ENCODE data around the gene SFRP4. TPM values are rescaled to one million over a fixed set of nuclear protein-coding genes. Genes with fewer than 3 reads are reported as not detected.

Gene SFRP4
- polyA plus RNA-seq, 2 donors = 0.06 to 0.15 TPM

DNA sequence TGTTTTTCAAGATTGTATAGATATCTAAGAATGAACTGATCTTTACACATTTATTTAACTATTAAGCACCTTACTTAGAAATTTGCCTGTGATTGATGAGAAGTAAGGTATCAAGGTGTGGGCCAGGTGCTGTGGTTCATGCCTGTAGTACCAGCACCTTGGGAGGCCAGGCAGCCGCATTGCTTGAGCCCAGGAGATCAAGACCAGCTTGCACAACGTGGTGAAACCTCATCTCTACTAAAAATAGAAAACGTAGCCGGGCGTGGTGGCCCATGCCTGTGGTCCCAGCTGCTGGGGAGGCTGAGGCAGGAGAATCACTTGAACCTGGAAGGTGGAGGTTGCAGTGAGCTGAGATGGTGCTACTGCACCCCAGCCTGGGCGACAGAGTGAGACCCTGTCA, 34.5 kb downstream of the SFRP4 start:
- no peaks in the 10 kb centered on the region for H3K27me3 ChIP-seq (ENCODE audit: control insufficient read depth in 1 of 2, insufficient read depth in 2 of 2, low read length in 2 of 2)
- H3K4me3 ChIP-seq (ENCODE audit: low read depth in 1 of 2, low read length in 2 of 2) = no peak overlapping the region
- H3K9me3 ChIP-seq (ENCODE audit: control insufficient read depth in 2 of 2, insufficient read depth in 1 of 2, low read depth in 1 of 2, low read length in 1 of 2) = no peaks in the 10 kb centered on the region
- WGBS, 2 donors = 82% methylated on average over 6 of the region's 6 CpGs
- no peaks in the 10 kb centered on the region for H3K4me1 ChIP-seq (ENCODE audit: control insufficient read depth in 2 of 2, insufficient read depth in 2 of 2, low read length in 1 of 2)
- no peaks in the 10 kb centered on the region for H3K36me3 ChIP-seq (ENCODE audit: control insufficient read depth in 2 of 2, insufficient read depth in 2 of 2, low read length in 1 of 2)
- no peak overlapping the region for H3K27ac ChIP-seq (ENCODE audit: low read depth in 2 of 2, low read length in 1 of 2)

Other genes starting within 250 kb of the SFRP4 start
- under 1 TPM; 0.20 to 0.35 TPM for gene GPR141, start 233.1 kb downstream of the SFRP4 start, polyA plus RNA-seq
- under 1 TPM in 1 of 2 donors, not detected in 1; 0.25 TPM for gene NME8, start 68.2 kb downstream of the SFRP4 start, polyA plus RNA-seq
- 1 to 10 TPM in 1 of 2 donors, under 1 TPM in 1; 0.24 to 1.0 TPM for gene EPDR1, start 3.8 kb upstream of the SFRP4 start, polyA plus RNA-seq